Astrocyte (in vitro differentiated cells and primary cell): ENCODE measurements around the gene PRKCA. TPM values are rescaled to one million over a fixed set of nuclear protein-coding genes. Genes with fewer than 3 reads are reported as not detected.

ENCODE experiments used
- DNase-seq: peaks from one replicate; pipeline ENCODE4 v3.0.0-alpha.2; 2010; ENCODE audit warnings: low read depth
- FAIRE-seq: peaks from 2 replicates; lab custom pipeline; 2011; peaks lifted over from hg19 to GRCh38; lab: Jason Lieb, UNC
- H2AFZ ChIP-seq: 2 replicates; pipeline ENCODE4 v1.6.0; 2012; ENCODE audit warnings: low read depth, low read length, inconsistent platforms
- H3K27ac ChIP-seq: 2 replicates; pipeline ENCODE4 v1.5.1; 2011; ENCODE audit warnings: low read depth, low read length, inconsistent platforms
- H3K27me3 ChIP-seq: 2 replicates; pipeline ENCODE4 v1.6.0; 2011; ENCODE audit warnings: low read length, inconsistent platforms; ENCODE audit not compliant: insufficient read depth
- H3K36me3 ChIP-seq: 2 replicates; pipeline ENCODE4 v1.5.1; 2011; ENCODE audit warnings: low read length, inconsistent platforms; ENCODE audit not compliant: insufficient read depth
- H3K4me1 ChIP-seq: 2 replicates; pipeline ENCODE4 v1.5.1; 2011; ENCODE audit warnings: low read length, inconsistent platforms; ENCODE audit not compliant: insufficient read depth
- H3K4me2 ChIP-seq: 2 replicates; pipeline ENCODE4 v1.6.0; 2012; ENCODE audit warnings: low read length, inconsistent platforms
- H3K4me3 ChIP-seq: 2 replicates; pipeline ENCODE4 v1.5.1; 2011; ENCODE audit warnings: low read depth, mild to moderate bottlenecking, low read length, inconsistent platforms; ENCODE audit not compliant: insufficient read depth
- H3K79me2 ChIP-seq: 2 replicates; pipeline ENCODE4 v1.6.0; 2012; ENCODE audit warnings: mild to moderate bottlenecking, low read length, inconsistent platforms; ENCODE audit not compliant: insufficient read depth
- H3K9ac ChIP-seq: 2 replicates; pipeline ENCODE4 v1.6.0; 2012; ENCODE audit warnings: mild to moderate bottlenecking, low read length, inconsistent platforms
- H3K9me3 ChIP-seq: 2 replicates; pipeline ENCODE4 v1.5.1; 2012; ENCODE audit warnings: low read depth, mild to moderate bottlenecking, low read length, inconsistent platforms; ENCODE audit not compliant: insufficient read depth
- H4K20me1 ChIP-seq: 2 replicates; pipeline ENCODE4 v1.6.0; 2012; ENCODE audit warnings: low read length, inconsistent platforms; ENCODE audit not compliant: insufficient read depth
- H3K27ac Mint-ChIP-seq: one replicate; pipeline ENCODE4 v1.8.0; 2021; ENCODE audit warnings: mild to moderate bottlenecking, mixed read lengths; ENCODE audit not compliant: unreplicated experiment
- H3K27me3 Mint-ChIP-seq: one replicate; pipeline ENCODE4 v1.8.0; 2021; ENCODE audit warnings: low read depth, mixed read lengths; ENCODE audit not compliant: unreplicated experiment
- H3K36me3 Mint-ChIP-seq: one replicate; pipeline ENCODE4 v1.8.0; 2021; ENCODE audit warnings: low read depth, mixed read lengths; ENCODE audit not compliant: unreplicated experiment
- H3K4me1 Mint-ChIP-seq: one replicate; pipeline ENCODE4 v1.8.0; 2021; ENCODE audit warnings: low read depth, mixed read lengths; ENCODE audit not compliant: unreplicated experiment
- H3K4me3 Mint-ChIP-seq: one replicate; pipeline ENCODE4 v1.8.0; 2021; ENCODE audit warnings: mild to moderate bottlenecking, moderate library complexity, mixed read lengths; ENCODE audit not compliant: unreplicated experiment
- H3K9me3 Mint-ChIP-seq: one replicate; pipeline ENCODE4 v1.8.0; 2021; ENCODE audit warnings: mild to moderate bottlenecking, mixed read lengths; ENCODE audit not compliant: unreplicated experiment
- CTCF ChIP-seq: IDR thresholded peaks from 2 replicates; pipeline ENCODE4 v1.5.1; 2011; ENCODE audit warnings: low read depth, mild to moderate bottlenecking, inconsistent platforms, low read length, moderate library complexity; ENCODE audit not compliant: insufficient read depth
- EZH2 ChIP-seq: IDR thresholded peaks from 2 replicates; pipeline ENCODE4 v1.6.1; 2012; ENCODE audit warnings: mild to moderate bottlenecking, low read length, inconsistent platforms; ENCODE audit not compliant: insufficient read depth
- total RNA-seq: library from RNA; stranded (reverse); gene quantifications from 2 replicates; pipeline ENCODE4 v1.2.1, GENCODE V29; 2021

Gene PRKCA
- total RNA-seq, 1 donor from 2014 or later: 49.9 TPM

- H3K79me2 ChIP-seq: no peaks in the 10 kb centered on the region
- no peak overlapping the region for H3K27ac ChIP-seq
- Mint-ChIP-seq H3K27ac (no peak overlapping the region), H3K36me3 (no peaks in the 10 kb centered on the region), H3K27me3 (peaks cover 20% of the 10 kb centered on the region), H3K4me3 (no peak overlapping the region), H3K9me3 (peaks cover 3% of the 10 kb centered on the region), H3K4me1 (no peaks in the 10 kb centered on the region)
- H3K9me3 ChIP-seq: no peaks in the 10 kb centered on the region
- FAIRE-seq (no peak), DNase-seq (no peak)
- H3K4me3 ChIP-seq: no peak overlapping the region
- peaks cover 3% of the 10 kb centered on the region for H4K20me1 ChIP-seq
- H3K4me1 ChIP-seq: no peaks in the 10 kb centered on the region
- no peak for TF ChIP-seq EZH2
- no peak for TF ChIP-seq CTCF
- H3K4me2 ChIP-seq: no peak overlapping the region
- H2AFZ ChIP-seq: no peak overlapping the region
- H3K27me3 ChIP-seq: no peaks in the 10 kb centered on the region
- H3K36me3 ChIP-seq: no peaks in the 10 kb centered on the region
- H3K9ac ChIP-seq: no peak overlapping the region
These were observed 509.3 kb downstream of the PRKCA start for GRCh38 chr17:66811683-66812054.

- Histone ChIP-seq H3K27me3 (no peaks in the 10 kb centered on the region), H3K36me3 (no peaks in the 10 kb centered on the region), H3K27ac (no peak overlapping the region), H2AFZ (no peak overlapping the region), H4K20me1 (peaks cover under 1% of the 10 kb centered on the region), H3K4me3 (no peak overlapping the region), H3K4me2 (no peak overlapping the region), H3K9me3 (no peaks in the 10 kb centered on the region), H3K9ac (no peak overlapping the region), H3K4me1 (no peaks in the 10 kb centered on the region), H3K79me2 (no peaks in the 10 kb centered on the region)
- FAIRE-seq (no peak), DNase-seq (no peak)
- Mint-ChIP-seq H3K9me3 (peaks cover 8% of the 10 kb centered on the region), H3K4me1 (no peaks in the 10 kb centered on the region), H3K36me3 (no peaks in the 10 kb centered on the region), H3K27ac (no peak overlapping the region), H3K4me3 (no peak overlapping the region), H3K27me3 (peaks cover 20% of the 10 kb centered on the region)
- TF ChIP-seq EZH2 (no peak), CTCF (no peak)
These were observed 510.2 kb downstream of the PRKCA start for GRCh38 chr17:66812571-66812970.

- peaks cover 20% of the 10 kb centered on the region for H3K27me3 Mint-ChIP-seq
- FAIRE-seq: no peak
- Histone ChIP-seq H3K4me2 (no peak overlapping the region), H3K4me1 (no peaks in the 10 kb centered on the region), H3K27ac (no peak overlapping the region), H3K4me3 (no peak overlapping the region), H3K9ac (no peak overlapping the region), H2AFZ (no peak overlapping the region), H4K20me1 (no peaks in the 10 kb centered on the region), H3K36me3 (no peaks in the 10 kb centered on the region), H3K9me3 (no peaks in the 10 kb centered on the region), H3K79me2 (no peaks in the 10 kb centered on the region), H3K27me3 (no peaks in the 10 kb centered on the region)
- H3K36me3 Mint-ChIP-seq: no peaks in the 10 kb centered on the region
- no peak overlapping the region for H3K27ac Mint-ChIP-seq
- H3K4me3 Mint-ChIP-seq: no peak overlapping the region
- peaks cover 14% of the 10 kb centered on the region for H3K9me3 Mint-ChIP-seq
- no peaks in the 10 kb centered on the region for H3K4me1 Mint-ChIP-seq
- DNase-seq: no peak
- TF ChIP-seq CTCF (no peak), EZH2 (no peak)
These were observed 510.9 kb downstream of the PRKCA start for GRCh38 chr17:66813296-66813695.
